Spleen (tissue), 7 donors: ENCODE results near the gene ZBTB17.

Experiments
- POLR2AphosphoS5 ChIP-seq, 3 donors: sonication (generic); formaldehyde crosslinking; IDR thresholded peaks; one replicate each; pipeline ENCODE4 v1.5.1; 2017; ENCODE audit warnings: antibody characterized with exemption in 3 of 3
- TF ChIP-seq, protein P1 (sequence below), 11 experiments: fragments of 200-600 bp in 7 of 11; fragments of 450-650 bp in 4 of 11; sonication (generic) in 4 of 11; IDR thresholded peaks in 8 of 11; conservative IDR thresholded peaks in 3 of 11; 1 replicate in 7 of 11; 2 replicates in 4 of 11; pipeline versions ENCODE4 v1.4.0 to v1.8.0; 2016 to 2021; ENCODE audit warnings: antibody characterized with exemption in 11 of 11, inconsistent platforms in 4 of 11, mild to moderate bottlenecking in 1 of 11
- donor health status: DM: no; HTN: no; CAD: no; lungs with moderate emphysema.
- donor health status: DM: no; HTN: no; CAD: no.
- donor health status: DM: no; HTN: no; CAD: no.

DNA sequence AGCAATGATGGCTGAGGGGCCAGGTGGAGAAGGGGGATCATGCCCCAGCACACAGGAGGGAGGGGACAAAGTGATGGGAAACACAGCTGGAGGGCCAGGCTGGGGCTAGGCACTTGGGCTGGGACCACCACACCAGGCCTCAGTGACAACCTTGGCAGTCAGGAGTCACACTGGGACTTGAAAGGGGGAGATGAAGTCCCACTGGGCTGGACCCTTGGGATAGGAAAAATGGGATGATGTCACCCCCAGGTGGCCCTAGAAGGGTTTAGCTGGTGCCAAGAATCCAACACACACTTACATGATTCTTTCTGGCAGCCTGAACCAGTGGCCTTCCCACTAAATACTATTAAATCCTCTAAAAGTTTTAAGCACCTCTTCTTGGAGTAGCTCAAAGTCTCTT, 17.1 kb downstream of the ZBTB17 start:
- TF ChIP-seq, protein P1, sequence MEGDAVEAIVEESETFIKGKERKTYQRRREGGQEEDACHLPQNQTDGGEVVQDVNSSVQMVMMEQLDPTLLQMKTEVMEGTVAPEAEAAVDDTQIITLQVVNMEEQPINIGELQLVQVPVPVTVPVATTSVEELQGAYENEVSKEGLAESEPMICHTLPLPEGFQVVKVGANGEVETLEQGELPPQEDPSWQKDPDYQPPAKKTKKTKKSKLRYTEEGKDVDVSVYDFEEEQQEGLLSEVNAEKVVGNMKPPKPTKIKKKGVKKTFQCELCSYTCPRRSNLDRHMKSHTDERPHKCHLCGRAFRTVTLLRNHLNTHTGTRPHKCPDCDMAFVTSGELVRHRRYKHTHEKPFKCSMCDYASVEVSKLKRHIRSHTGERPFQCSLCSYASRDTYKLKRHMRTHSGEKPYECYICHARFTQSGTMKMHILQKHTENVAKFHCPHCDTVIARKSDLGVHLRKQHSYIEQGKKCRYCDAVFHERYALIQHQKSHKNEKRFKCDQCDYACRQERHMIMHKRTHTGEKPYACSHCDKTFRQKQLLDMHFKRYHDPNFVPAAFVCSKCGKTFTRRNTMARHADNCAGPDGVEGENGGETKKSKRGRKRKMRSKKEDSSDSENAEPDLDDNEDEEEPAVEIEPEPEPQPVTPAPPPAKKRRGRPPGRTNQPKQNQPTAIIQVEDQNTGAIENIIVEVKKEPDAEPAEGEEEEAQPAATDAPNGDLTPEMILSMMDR (IDR thresholded peaks at IDR 0.05 in 8 of 11, conservative IDR thresholded peaks at IDR 0.05 in 3 of 11): no peak
- TF ChIP-seq POLR2AphosphoS5 (IDR thresholded peaks at IDR 0.05): no peak
